ENCODE results near the gene LHFPL6. TPM values are rescaled to one million over a fixed set of nuclear protein-coding genes. Genes with fewer than 3 reads are reported as not detected.

The LHFPL6 gene
- total and polyA plus RNA-seq, 2 experiments from 2014 or later, result 91.2 to 111 TPM

- Histone ChIP-seq H2AFZ (no peak overlapping the region), H3K9me3 (ENCODE audit: low read depth) (no peaks in the 10 kb centered on the region), H3K79me2 (ENCODE audit: insufficient read depth) (peaks cover 53% of the 10 kb centered on the region), H3K36me3 (ENCODE audit: low read depth) (no peaks in the 10 kb centered on the region), H3K4me3 (no peak overlapping the region), H4K20me1 (ENCODE audit: insufficient read depth) (no peaks in the 10 kb centered on the region), H3K27ac (no peak overlapping the region), H3K4me1 (ENCODE audit: insufficient read depth) (peaks cover 18% of the 10 kb centered on the region), H3K9me2 (ENCODE audit: insufficient read depth) (no peaks in the 10 kb centered on the region), H3K4me2 (ENCODE audit: unreplicated experiment) (no peak overlapping the region), H3K27me3 (replicated peaks; ENCODE audit: insufficient read depth) (no peaks in the 10 kb centered on the region), H3K9ac (no peak overlapping the region), H3F3A (ENCODE audit: insufficient read depth) (0 out of 2 replicates have a peak, but pooled peaks cover 11% of the 10 kb centered on the region)
- TF ChIP-seq EZH2phosphoT487 (IDR thresholded peaks at IDR 0.05; ENCODE audit: insufficient read depth, low read depth), result no peak
- no peak for TF ChIP-seq EZH2 (IDR thresholded peaks at IDR 0.05; ENCODE audit: insufficient read depth, poor library complexity, severe bottlenecking)
- in situ Hi-C loops (cut with MboI), result no loop called here
- DNase-seq, result no peak
Measured at GRCh38 chr13:39550931-39551330, 52.1 kb downstream of the LHFPL6 start.

GRCh38 chr13:39547108-39547507 is 55.9 kb downstream of the LHFPL6 start:
- Histone ChIP-seq H4K20me1 (ENCODE audit: insufficient read depth) (no peaks in the 10 kb centered on the region), H3K9ac (no peak overlapping the region), H3K4me3 (no peak overlapping the region), H2AFZ (no peak overlapping the region), H3K79me2 (ENCODE audit: insufficient read depth) (peaks cover 45% of the 10 kb centered on the region), H3K9me3 (ENCODE audit: low read depth) (no peaks in the 10 kb centered on the region), H3K9me2 (ENCODE audit: insufficient read depth) (no peaks in the 10 kb centered on the region), H3K27me3 (replicated peaks; ENCODE audit: insufficient read depth) (no peaks in the 10 kb centered on the region), H3F3A (ENCODE audit: insufficient read depth) (no peaks in the 10 kb centered on the region), H3K36me3 (ENCODE audit: low read depth) (no peaks in the 10 kb centered on the region), H3K4me1 (ENCODE audit: insufficient read depth) (no peaks in the 10 kb centered on the region; the same call in 1 of the 2 replicates), H3K4me2 (ENCODE audit: unreplicated experiment) (no peak overlapping the region), H3K27ac (no peak overlapping the region)
- TF ChIP-seq EZH2 (IDR thresholded peaks at IDR 0.05; ENCODE audit: insufficient read depth, poor library complexity, severe bottlenecking) (no peak), EZH2phosphoT487 (IDR thresholded peaks at IDR 0.05; ENCODE audit: insufficient read depth, low read depth) (no peak)
- in situ Hi-C loops (cut with MboI), result no loop called here
- no peak for DNase-seq

GRCh38 chr13:39542361-39542760 is 60.6 kb downstream of the LHFPL6 start:
- 96 to 100% methylated on average over 2 of the region's 2 CpGs for WGBS, 2 experiments (ENCODE audit: low coverage in 1 of 2, low lambda C conversion rate in 2 of 2, missing lambda C conversion rate in 2 of 2)
- no peaks in the 10 kb centered on the region for H4K20me1 ChIP-seq (ENCODE audit: insufficient read depth)
- in situ Hi-C loops (cut with MboI), result no loop called here

GRCh38 chr13:39540929-39541605 is 61.9 kb downstream of the LHFPL6 start:
- Histone ChIP-seq H3K9ac (no peak overlapping the region), H3K9me2 (ENCODE audit: insufficient read depth) (no peaks in the 10 kb centered on the region), H3K27me3 (replicated peaks; ENCODE audit: insufficient read depth) (no peaks in the 10 kb centered on the region), H3K36me3 (ENCODE audit: low read depth) (no peaks in the 10 kb centered on the region), H3K9me3 (ENCODE audit: low read depth) (no peaks in the 10 kb centered on the region), H3K4me2 (ENCODE audit: unreplicated experiment) (no peak overlapping the region), H2AFZ (no peak overlapping the region), H4K20me1 (ENCODE audit: insufficient read depth) (no peaks in the 10 kb centered on the region), H3K4me1 (ENCODE audit: insufficient read depth) (peaks cover 15% of the 10 kb centered on the region), H3F3A (ENCODE audit: insufficient read depth) (no peaks in the 10 kb centered on the region), H3K79me2 (ENCODE audit: insufficient read depth) (peaks cover 60% of the 10 kb centered on the region), H3K27ac (no peak overlapping the region), H3K4me3 (no peak overlapping the region)
- no peak for DNase-seq
- WGBS, 2 experiments (ENCODE audit: low coverage in 1 of 2, low lambda C conversion rate in 2 of 2, missing lambda C conversion rate in 2 of 2), result 94 to 100% methylated on average over 1 of the region's 1 CpG
- in situ Hi-C loops (cut with MboI), result no loop called here
- no peak for TF ChIP-seq EZH2phosphoT487 (IDR thresholded peaks at IDR 0.05; ENCODE audit: insufficient read depth, low read depth)
- TF ChIP-seq EZH2 (IDR thresholded peaks at IDR 0.05; ENCODE audit: insufficient read depth, poor library complexity, severe bottlenecking), result no peak

More at GRCh38 chr13:39542361-39542760, 60.6 kb downstream of the LHFPL6 start:
- Histone ChIP-seq H2AFZ (no peak overlapping the region), H3F3A (ENCODE audit: insufficient read depth) (no peaks in the 10 kb centered on the region), H3K4me3 (no peak overlapping the region), H3K27ac (no peak overlapping the region), H3K9me2 (ENCODE audit: insufficient read depth) (no peaks in the 10 kb centered on the region), H3K9ac (no peak overlapping the region), H3K4me1 (ENCODE audit: insufficient read depth) (peaks cover 15% of the 10 kb centered on the region), H3K4me2 (ENCODE audit: unreplicated experiment) (no peak overlapping the region), H3K36me3 (ENCODE audit: low read depth) (no peaks in the 10 kb centered on the region), H3K27me3 (replicated peaks; ENCODE audit: insufficient read depth) (no peaks in the 10 kb centered on the region), H3K9me3 (ENCODE audit: low read depth) (no peaks in the 10 kb centered on the region), H3K79me2 (ENCODE audit: insufficient read depth) (peaks cover 53% of the 10 kb centered on the region)
- TF ChIP-seq EZH2 (IDR thresholded peaks at IDR 0.05; ENCODE audit: insufficient read depth, poor library complexity, severe bottlenecking) (no peak), EZH2phosphoT487 (IDR thresholded peaks at IDR 0.05; ENCODE audit: insufficient read depth, low read depth) (no peak)
- no peak for DNase-seq

All from GM23248 (cell line).